Adrenal gland (tissue), 5 donors: ENCODE measurements around the gene RPL36A.

Experiments
- POLR2A ChIP-seq, 2 donors: fragments of 450-650 bp; IDR thresholded peaks; one replicate each; pipeline ENCODE4 v1.6.1; 2017; ENCODE audit warnings: antibody characterized with exemption in 2 of 2, mild to moderate bottlenecking in 2 of 2, moderate library complexity in 1 of 2
- TF ChIP-seq, protein P1 (sequence below), 6 experiments: fragments of 450-650 bp in 4 of 6; fragments of 200-600 bp in 2 of 6; sonication (generic) in 1 of 6; IDR thresholded peaks; 1 replicate in 5 of 6; 2 replicates in 1 of 6; pipeline versions ENCODE4 v1.5.1 to v1.8.0; 2016 to 2021; ENCODE audit warnings: antibody characterized with exemption in 6 of 6, mild to moderate bottlenecking in 2 of 6, moderate library complexity in 1 of 6
- donor health status: DM: no; HTN: no; CAD: no.

GRCh38 chrX:101368800-101369199, 22.0 kb upstream of the RPL36A start:
- TF ChIP-seq POLR2A (IDR thresholded peaks at IDR 0.05): no peak
- TF ChIP-seq, protein P1, sequence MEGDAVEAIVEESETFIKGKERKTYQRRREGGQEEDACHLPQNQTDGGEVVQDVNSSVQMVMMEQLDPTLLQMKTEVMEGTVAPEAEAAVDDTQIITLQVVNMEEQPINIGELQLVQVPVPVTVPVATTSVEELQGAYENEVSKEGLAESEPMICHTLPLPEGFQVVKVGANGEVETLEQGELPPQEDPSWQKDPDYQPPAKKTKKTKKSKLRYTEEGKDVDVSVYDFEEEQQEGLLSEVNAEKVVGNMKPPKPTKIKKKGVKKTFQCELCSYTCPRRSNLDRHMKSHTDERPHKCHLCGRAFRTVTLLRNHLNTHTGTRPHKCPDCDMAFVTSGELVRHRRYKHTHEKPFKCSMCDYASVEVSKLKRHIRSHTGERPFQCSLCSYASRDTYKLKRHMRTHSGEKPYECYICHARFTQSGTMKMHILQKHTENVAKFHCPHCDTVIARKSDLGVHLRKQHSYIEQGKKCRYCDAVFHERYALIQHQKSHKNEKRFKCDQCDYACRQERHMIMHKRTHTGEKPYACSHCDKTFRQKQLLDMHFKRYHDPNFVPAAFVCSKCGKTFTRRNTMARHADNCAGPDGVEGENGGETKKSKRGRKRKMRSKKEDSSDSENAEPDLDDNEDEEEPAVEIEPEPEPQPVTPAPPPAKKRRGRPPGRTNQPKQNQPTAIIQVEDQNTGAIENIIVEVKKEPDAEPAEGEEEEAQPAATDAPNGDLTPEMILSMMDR (IDR thresholded peaks at IDR 0.05): no peak
